ENCODE data around the gene NFATC3. TPM values are rescaled to one million over a fixed set of nuclear protein-coding genes. Genes with fewer than 3 reads are reported as not detected.
A peak's percentile ranks its signal among the peaks of the same experiment; 100 is the strongest.

NFATC3 gene
- total RNA-seq, 1 experiment from 2014 or later: 37.2 TPM

DNA sequence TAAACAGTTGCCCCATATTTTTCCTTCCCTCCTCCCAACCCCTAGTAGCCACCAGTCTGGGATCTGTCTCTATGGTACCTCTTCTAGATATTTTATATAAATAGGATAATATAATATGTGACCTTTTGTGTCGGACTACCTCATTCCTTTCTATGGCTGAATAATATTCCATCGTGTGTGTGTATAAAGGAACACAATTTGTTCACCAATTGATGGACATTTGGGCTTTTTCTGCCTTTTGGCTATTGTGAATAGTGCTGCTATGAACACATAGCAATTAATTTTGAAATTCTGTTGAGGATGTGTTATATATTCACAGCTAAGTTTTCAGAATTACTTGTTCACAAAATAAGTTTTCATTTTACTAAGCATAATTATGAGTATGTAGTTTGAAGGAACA, 2.5 kb downstream of the NFATC3 start:
- intact Hi-C loops (cut with micrococcal nuclease; ENCODE audit: unreplicated experiment): loop anchor here (2.0 kb wide), 1 partner anchor 141 kb away; no protein-coding TSS in a partner anchor
- H4K20me1 ChIP-seq (ENCODE audit: insufficient read depth): peaks cover 2% of the 10 kb centered on the region
- H3K9me2 ChIP-seq (ENCODE audit: insufficient read depth): no peaks in the 10 kb centered on the region
- peaks cover 25% of the 10 kb centered on the region for H3F3A ChIP-seq (ENCODE audit: insufficient read depth, low read depth)
- H3K27me3 ChIP-seq (ENCODE audit: insufficient read depth, low read depth): no peaks in the 10 kb centered on the region
- no peaks in the 10 kb centered on the region for H3K9me3 ChIP-seq (ENCODE audit: insufficient read depth, low read depth)
- peak overlapping the region; percentile 92 for H3K4me2 ChIP-seq
- no peak overlapping the region for H3K27ac ChIP-seq
- H2AFZ ChIP-seq: no peak overlapping the region
- no peak for TF ChIP-seq EZH2 (IDR thresholded peaks at IDR 0.05; ENCODE audit: low read depth)
- TF ChIP-seq, protein P1, sequence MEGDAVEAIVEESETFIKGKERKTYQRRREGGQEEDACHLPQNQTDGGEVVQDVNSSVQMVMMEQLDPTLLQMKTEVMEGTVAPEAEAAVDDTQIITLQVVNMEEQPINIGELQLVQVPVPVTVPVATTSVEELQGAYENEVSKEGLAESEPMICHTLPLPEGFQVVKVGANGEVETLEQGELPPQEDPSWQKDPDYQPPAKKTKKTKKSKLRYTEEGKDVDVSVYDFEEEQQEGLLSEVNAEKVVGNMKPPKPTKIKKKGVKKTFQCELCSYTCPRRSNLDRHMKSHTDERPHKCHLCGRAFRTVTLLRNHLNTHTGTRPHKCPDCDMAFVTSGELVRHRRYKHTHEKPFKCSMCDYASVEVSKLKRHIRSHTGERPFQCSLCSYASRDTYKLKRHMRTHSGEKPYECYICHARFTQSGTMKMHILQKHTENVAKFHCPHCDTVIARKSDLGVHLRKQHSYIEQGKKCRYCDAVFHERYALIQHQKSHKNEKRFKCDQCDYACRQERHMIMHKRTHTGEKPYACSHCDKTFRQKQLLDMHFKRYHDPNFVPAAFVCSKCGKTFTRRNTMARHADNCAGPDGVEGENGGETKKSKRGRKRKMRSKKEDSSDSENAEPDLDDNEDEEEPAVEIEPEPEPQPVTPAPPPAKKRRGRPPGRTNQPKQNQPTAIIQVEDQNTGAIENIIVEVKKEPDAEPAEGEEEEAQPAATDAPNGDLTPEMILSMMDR (conservative IDR thresholded peaks at IDR 0.05): no peak
- H3K4me1 ChIP-seq (replicated peaks; ENCODE audit: insufficient read depth): peaks cover 26% of the 10 kb centered on the region
- H3K79me2 ChIP-seq (ENCODE audit: low read depth): peaks cover 70% of the 10 kb centered on the region
- no peak for DNase-seq
- H3K4me3 ChIP-seq: peak overlapping the region; percentile 91; the same call in 1 of the 2 replicates
- no TSS peak for BruUV-seq (replicated peaks)
- ChIA-PET POLR2A (ENCODE audit: unreplicated experiment) (interaction anchor here (0.7 kb wide), 1 partner anchor 12 kb away, joined by 3 read pairs; no protein-coding TSS in a partner anchor), CTCF (no interaction called here)
- H3K36me3 ChIP-seq (ENCODE audit: low read depth): no peaks in the 10 kb centered on the region

DNA sequence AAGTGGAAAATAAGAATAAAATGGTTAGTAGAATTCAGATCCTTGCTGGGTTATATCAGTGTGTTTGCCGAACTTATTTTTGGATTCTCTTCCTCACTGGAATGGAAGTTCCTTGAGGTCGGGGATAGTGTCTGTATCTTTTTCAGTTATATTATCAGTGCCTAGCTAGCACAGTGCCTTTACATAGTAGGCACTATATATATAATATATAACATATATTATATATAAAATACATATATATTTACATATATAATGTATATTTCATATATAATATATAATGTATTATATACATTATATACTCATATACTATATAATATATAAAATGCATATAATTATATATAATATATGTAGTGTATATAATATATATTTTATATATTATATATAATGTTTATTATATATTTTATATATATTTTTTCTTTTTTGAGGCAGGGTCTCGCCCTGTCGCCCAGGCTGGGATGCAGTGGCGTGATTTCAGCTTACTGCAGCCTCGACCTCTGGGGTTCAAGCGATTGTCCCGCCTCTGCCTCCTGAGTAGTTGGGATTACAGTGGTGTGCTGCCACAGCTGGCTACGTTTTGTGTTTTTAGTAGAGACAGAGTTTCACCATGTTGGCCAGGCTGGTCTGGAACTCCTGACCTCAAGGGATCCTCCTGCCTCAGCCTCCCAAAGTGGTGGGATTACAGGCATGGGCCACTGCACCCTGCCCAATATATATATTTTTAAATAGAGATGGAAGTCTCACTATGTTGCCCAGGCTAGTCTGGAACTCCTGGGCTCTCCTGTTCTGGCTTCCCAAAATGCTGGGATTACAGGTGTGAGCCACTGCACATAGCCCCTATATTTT, 3.2 kb downstream of the NFATC3 start:
- peaks cover 26% of the 10 kb centered on the region for H3K4me1 ChIP-seq (replicated peaks; ENCODE audit: insufficient read depth)
- peaks cover 2% of the 10 kb centered on the region for H4K20me1 ChIP-seq (ENCODE audit: insufficient read depth)
- no peak for TF ChIP-seq EZH2 (IDR thresholded peaks at IDR 0.05; ENCODE audit: low read depth)
- TF ChIP-seq, protein P1 (conservative IDR thresholded peaks at IDR 0.05): no peak
- no peak overlapping the region for H3K27ac ChIP-seq
- H3K79me2 ChIP-seq (ENCODE audit: low read depth): peaks cover 77% of the 10 kb centered on the region
- POLR2A ChIA-PET (ENCODE audit: unreplicated experiment): no interaction called here
- no peak overlapping the region for H2AFZ ChIP-seq
- H3F3A ChIP-seq (ENCODE audit: insufficient read depth, low read depth): peaks cover 20% of the 10 kb centered on the region
- no TSS peak for BruUV-seq (replicated peaks)
- no peaks in the 10 kb centered on the region for H3K9me3 ChIP-seq (ENCODE audit: insufficient read depth, low read depth)
- peak overlapping the region; percentile 92 for H3K4me2 ChIP-seq
- CTCF ChIA-PET: no interaction called here
- no peaks in the 10 kb centered on the region for H3K9me2 ChIP-seq (ENCODE audit: insufficient read depth)
- H3K27me3 ChIP-seq (ENCODE audit: insufficient read depth, low read depth): no peaks in the 10 kb centered on the region
- DNase-seq: no peak
- no peaks in the 10 kb centered on the region for H3K36me3 ChIP-seq (ENCODE audit: low read depth)
- intact Hi-C loops (cut with micrococcal nuclease; ENCODE audit: unreplicated experiment): no loop called here
- no peak overlapping the region for H3K4me3 ChIP-seq

DNA sequence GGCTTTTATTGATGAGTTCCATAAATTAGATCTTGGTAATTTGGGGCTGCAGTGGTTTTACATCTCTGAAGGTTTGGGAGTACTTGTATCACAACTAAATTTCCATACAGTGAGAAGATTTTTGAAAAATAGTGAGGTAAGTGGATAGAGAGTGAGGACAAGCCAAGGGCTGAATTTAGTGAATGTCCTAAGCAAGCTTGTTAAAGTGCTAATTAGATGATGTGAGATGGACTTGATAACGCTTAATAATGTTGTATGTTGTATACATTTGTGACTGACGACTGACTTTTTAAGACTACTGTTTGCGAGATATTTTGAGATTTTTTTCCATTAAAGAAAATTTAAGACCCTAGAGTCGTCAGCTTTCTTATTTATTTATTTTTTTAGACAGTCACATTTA, 3.9 kb downstream of the NFATC3 start:
- no peak for DNase-seq
- H3K4me1 ChIP-seq (replicated peaks; ENCODE audit: insufficient read depth): peaks cover 26% of the 10 kb centered on the region
- no peaks in the 10 kb centered on the region for H3K36me3 ChIP-seq (ENCODE audit: low read depth)
- peaks cover 2% of the 10 kb centered on the region for H4K20me1 ChIP-seq (ENCODE audit: insufficient read depth)
- H3K27me3 ChIP-seq (ENCODE audit: insufficient read depth, low read depth): no peaks in the 10 kb centered on the region
- H3K4me3 ChIP-seq: no peak overlapping the region
- POLR2A ChIA-PET (ENCODE audit: unreplicated experiment): no interaction called here
- H3K79me2 ChIP-seq (ENCODE audit: low read depth): peaks cover 84% of the 10 kb centered on the region
- no peak for TF ChIP-seq EZH2 (IDR thresholded peaks at IDR 0.05; ENCODE audit: low read depth)
- TF ChIP-seq, protein P1 (conservative IDR thresholded peaks at IDR 0.05): no peak
- CTCF ChIA-PET: no interaction called here
- H3K4me2 ChIP-seq: no peak overlapping the region
- intact Hi-C loops (cut with micrococcal nuclease; ENCODE audit: unreplicated experiment): no loop called here
- H3K9me3 ChIP-seq (ENCODE audit: insufficient read depth, low read depth): no peaks in the 10 kb centered on the region
- H3K27ac ChIP-seq: no peak overlapping the region
- H3K9me2 ChIP-seq (ENCODE audit: insufficient read depth): no peaks in the 10 kb centered on the region
- no peak overlapping the region for H2AFZ ChIP-seq
- peaks cover 16% of the 10 kb centered on the region; the same call in 1 of the 2 replicates for H3F3A ChIP-seq (ENCODE audit: insufficient read depth, low read depth)
- BruUV-seq (replicated peaks): no TSS peak

Measured in PC-9 (cell line).